K562 (cell line): ENCODE measurements around the gene SFI1. TPM values are rescaled to one million over a fixed set of nuclear protein-coding genes. Genes with fewer than 3 reads are reported as not detected.
A peak's percentile ranks its signal among the peaks of the same experiment; 100 is the strongest.

Source experiments
- ATAC-seq: fragments of 200-7000 bp; cut with Tn5 transposase; 3 replicates; pipeline ENCODE4 v1.9.1; 2020; ENCODE audit warnings: moderate library complexity
- BruUV-seq: library from RNA; stranded (reverse); fragments of 400-500 nt; replicated peaks from 2 replicates; lab custom pipeline; 2021; lab: Mats Ljungman, UMichigan
- CTCF ChIA-PET: fragments of 300-600 bp; formaldehyde crosslinking; extraction: SDS; loops from one replicate; lab custom pipeline; 2021; ENCODE audit warnings: low intra/inter-chr PET ratio; lab: Yijun Ruan, JAX
- POLR2A ChIA-PET: fragments of 300-600, 350-650 bp; sonication (Branson Sonifier 250); formaldehyde crosslinking; extraction: SDS; loops from one replicate; lab custom pipeline; 2021; ENCODE audit warnings: antibody characterized with exemption, inconsistent platforms; lab: Yijun Ruan, JAX
- DNase-seq, 4 experiments: peaks; one replicate each; pipeline versions ENCODE4 v3.0.0 to v3.0.0-alpha.2; 2011 to 2018; ENCODE audit warnings: low spot score in 3 of 4, mixed read lengths in 3 of 4; ENCODE audit errors: extremely low read depth in 1 of 4
- FAIRE-seq: peaks from 2 replicates; lab custom pipeline; 2011; peaks lifted over from hg19 to GRCh38; lab: Jason Lieb, UNC
- H2AFZ ChIP-seq: 2 replicates; pipeline ENCODE4 v1.6.0; 2011; ENCODE audit warnings: low read depth, low read length, control low read depth, inconsistent platforms
- H3K27ac ChIP-seq: fragments of 200-600 bp; 3 replicates; pipeline ENCODE4 v1.8.0; 2011; ENCODE audit warnings: low read depth, mild to moderate bottlenecking, control low read depth, inconsistent platforms, low read length, moderate library complexity, mixed read lengths; ENCODE audit errors: extremely low read depth
- H3K27me3 ChIP-seq, 2 experiments: fragments of 300-600 bp in 1 of 2; 2 replicates in 1 of 2; 3 replicates in 1 of 2; pipeline versions ENCODE4 v1.6.0 to v1.8.0; 2011; ENCODE audit warnings: inconsistent platforms in 2 of 2, low read length in 2 of 2, mild to moderate bottlenecking in 1 of 2, mixed read lengths in 1 of 2, moderate library complexity in 1 of 2; ENCODE audit not compliant: control insufficient read depth in 2 of 2, insufficient read depth in 2 of 2
- H3K36me3 ChIP-seq: fragments of 300-600 bp; 3 replicates; pipeline ENCODE4 v1.8.0; 2011; ENCODE audit warnings: mild to moderate bottlenecking, low read length, inconsistent platforms; ENCODE audit not compliant: control insufficient read depth, insufficient read depth
- H3K4me1 ChIP-seq, 2 experiments: fragments of 200-600 bp in 1 of 2; replicated peaks in 1 of 2; 2 replicates in 1 of 2; 3 replicates in 1 of 2; pipeline versions ENCODE4 v1.5.1 to v1.8.0; 2011; ENCODE audit warnings: inconsistent platforms in 2 of 2, low read length in 2 of 2, mild to moderate bottlenecking in 1 of 2, mixed read lengths in 1 of 2, moderate library complexity in 1 of 2; ENCODE audit not compliant: control insufficient read depth in 2 of 2, insufficient read depth in 2 of 2
- H3K4me2 ChIP-seq: 2 replicates; pipeline ENCODE4 v1.6.1; 2011; ENCODE audit warnings: low read length, control low read depth, inconsistent platforms, mixed read lengths; ENCODE audit not compliant: insufficient read depth
- H3K4me3 ChIP-seq: fragments of 200-600 bp; sonication (generic), shearing (Covaris generic); 2 replicates; pipeline ENCODE4 v1.5.1; 2016; ENCODE audit warnings: control low read depth, inconsistent platforms
- H3K79me2 ChIP-seq: fragments of 200-600 bp; 3 replicates; pipeline ENCODE4 v1.8.0; 2011; ENCODE audit warnings: low read length, inconsistent platforms; ENCODE audit not compliant: control insufficient read depth, insufficient read depth
- H3K9ac ChIP-seq, 2 experiments: 2 replicates each; pipeline versions ENCODE4 v1.6.0 to v1.6.1; 2011; ENCODE audit warnings: low read depth in 2 of 2, low read length in 2 of 2, control low read depth in 1 of 2, inconsistent platforms in 1 of 2, mild to moderate bottlenecking in 1 of 2, mixed read lengths in 1 of 2; ENCODE audit not compliant: insufficient read depth in 1 of 2
- H3K9me1 ChIP-seq: one replicate; pipeline ENCODE4 v1.6.0; 2011; ENCODE audit warnings: inconsistent platforms, mild to moderate bottlenecking, low read length, moderate library complexity; ENCODE audit not compliant: control insufficient read depth, insufficient read depth
- H3K9me3 ChIP-seq: replicated peaks from 2 replicates; pipeline ENCODE4 v1.5.1; 2011; ENCODE audit warnings: low read depth, low read length, inconsistent platforms; ENCODE audit not compliant: control insufficient read depth, insufficient read depth
- H4K20me1 ChIP-seq: replicated peaks from 2 replicates; pipeline ENCODE4 v1.6.1; 2011; ENCODE audit warnings: low read length, inconsistent platforms, mixed read lengths; ENCODE audit not compliant: control insufficient read depth, insufficient read depth
- ARID1B ChIP-seq: fragments of 450-650 bp; IDR thresholded peaks from 2 replicates; pipeline ENCODE4 v1.6.1; 2016; ENCODE audit warnings: antibody characterized with exemption, mild to moderate bottlenecking, inconsistent platforms
- BCOR ChIP-seq: fragments of 450-650 bp; IDR thresholded peaks from 2 replicates; pipeline ENCODE4 v1.6.1; 2016
- ESRRA ChIP-seq: fragments of 450-650 bp; IDR thresholded peaks from 2 replicates; pipeline ENCODE4 v1.6.1; 2014; ENCODE audit warnings: low read depth, mild to moderate bottlenecking, moderate library complexity, borderline replicate concordance
- KLF16 ChIP-seq: IDR thresholded peaks from 2 replicates; pipeline ENCODE4 v1.6.1; 2016; ENCODE audit warnings: antibody characterized with exemption
- MAFG ChIP-seq: fragments of 450-650 bp; conservative IDR thresholded peaks from 2 replicates; pipeline ENCODE4 v1.6.1; 2016; ENCODE audit warnings: missing genetic modification characterization, missing compliant biosample characterization
- POLR2AphosphoS2 ChIP-seq: IDR thresholded peaks from 2 replicates; pipeline ENCODE4 v1.6.1; 2012; ENCODE audit warnings: low read length, improper control_type of control experiment
- POLR2H ChIP-seq: IDR thresholded peaks from 2 replicates; pipeline ENCODE4 v1.6.1; 2016; ENCODE audit warnings: missing genetic modification characterization, low read depth, mild to moderate bottlenecking, control low read depth, missing compliant biosample characterization, moderate library complexity
- RB1 ChIP-seq: fragments of 450-650 bp; IDR thresholded peaks from 2 replicates; pipeline ENCODE4 v1.6.1; 2017; ENCODE audit warnings: low read depth, mild to moderate bottlenecking
- RBM15 ChIP-seq: fragments of 200-400 bp; formaldehyde crosslinking; IDR thresholded peaks from 2 replicates; pipeline ENCODE4 v1.6.1; 2018; ENCODE audit warnings: mild to moderate bottlenecking, low read length, moderate library complexity; ENCODE audit not compliant: insufficient read depth
- RBM25 ChIP-seq: fragments of 200-400 bp; formaldehyde crosslinking; IDR thresholded peaks from 2 replicates; pipeline ENCODE4 v1.6.1; 2018; ENCODE audit warnings: low read length, low read depth, moderate library complexity; ENCODE audit not compliant: severe bottlenecking
- U2AF2 ChIP-seq: fragments of 200-400 bp; formaldehyde crosslinking; optimal IDR thresholded peaks from 2 replicates; pipeline ENCODE3; 2017; ENCODE audit warnings: low read depth, mild to moderate bottlenecking, low read length
- ZBTB1 ChIP-seq: sonication (generic); formaldehyde crosslinking; IDR thresholded peaks from 2 replicates; pipeline ENCODE4 v1.8.1; 2023; ENCODE audit warnings: missing genetic modification reagents, low read depth, mild to moderate bottlenecking, borderline replicate concordance
- ZEB2 ChIP-seq: fragments of 450-650 bp; IDR thresholded peaks from 2 replicates; pipeline ENCODE4 v1.6.1; 2016
- ZFX ChIP-seq: sonication (generic); formaldehyde crosslinking; IDR thresholded peaks from 2 replicates; pipeline ENCODE4 v1.8.0; 2022; ENCODE audit warnings: mild to moderate bottlenecking, missing genetic modification reagents, moderate library complexity
- ZNF644 ChIP-seq: fragments of 200-800 bp; sonication (Bioruptor generic); IDR thresholded peaks from 2 replicates; pipeline ENCODE4 v1.6.1; 2016; ENCODE audit warnings: low read depth, missing genetic modification characterization, missing compliant biosample characterization
- WGBS: fragments of 100-300 bp; shearing (Covaris generic); methylation state at CpG from one replicate; pipeline ENCODE4 v1.1.6; 2016; ENCODE audit warnings: low coverage, mixed read lengths; ENCODE audit not compliant: insufficient coverage; ENCODE audit errors: missing lambda C conversion rate; 5-methylcytosine and 5-hydroxymethylcytosine counted together
- in situ Hi-C: fragments of 300-500 bp; cut with MboI; formaldehyde crosslinking; loops from 4 replicates; pipeline ENCODE4 v1.15.0; 2018; ENCODE audit warnings: inconsistent platforms, mixed read lengths
- intact Hi-C: fragments of 100-400 bp; cut with micrococcal nuclease; formaldehyde crosslinking; loops from 2 replicates; pipeline ENCODE4 v1.14.2; 2022
- polyA plus RNA-seq, 8 experiments: library from polyadenylated mRNA; depleted of rRNA in 4 of 8; stranded (reverse) in 5 of 8; unstranded in 3 of 8; fragments of >200 nt; fragmentation: Nextera tagmentation in 2 of 8; fragmentation: Illumina TruSeq in 1 of 8; extraction: Ambion mirVana in 2 of 8; extraction: Trizol in 1 of 8; gene quantifications; 2 replicates each; pipeline versions ENCODE4 v1.2.1 to v1.2.3, GENCODE V29; 2011 to 2014; ENCODE audit warnings: inconsistent platforms in 1 of 8, missing spikeins in 1 of 8
- total RNA-seq, 7 experiments: library from RNA; depleted of rRNA in 6 of 7; stranded (reverse); fragments of >200 nt in 6 of 7; fragmentation: Illumina TruSeq in 2 of 7; extraction: Trizol in 2 of 7; gene quantifications; 2 replicates each; pipeline versions ENCODE4 v1.2.1 to v1.2.3, GENCODE V29; 2011 to 2021; ENCODE audit warnings: low replicate concordance in 1 of 7
- TF ChIP-seq, protein P1 (sequence below): fragments of 450-650 bp; formaldehyde crosslinking; IDR thresholded peaks from 2 replicates; pipeline ENCODE4 v1.4.0; 2022; ENCODE audit warnings: missing genetic modification characterization
- TF ChIP-seq, protein P2 (sequence below), 2 experiments: fragments of 450-650 bp in 1 of 2; sonication (generic) in 1 of 2; formaldehyde crosslinking in 1 of 2; IDR thresholded peaks in 1 of 2; conservative IDR thresholded peaks in 1 of 2; 2 replicates each; pipeline versions ENCODE4 v1.6.1 to v1.8.1; 2016 to 2023; ENCODE audit warnings: mild to moderate bottlenecking in 2 of 2, moderate library complexity in 2 of 2, inconsistent platforms in 1 of 2, missing genetic modification reagents in 1 of 2

Gene SFI1
- total and polyA plus RNA-seq, 9 of the 15 experiments (the other 6 are each of a cell fraction or from before 2014, with no cell fraction given) = 3.0 to 25.6 (median 14.1) TPM

DNA sequence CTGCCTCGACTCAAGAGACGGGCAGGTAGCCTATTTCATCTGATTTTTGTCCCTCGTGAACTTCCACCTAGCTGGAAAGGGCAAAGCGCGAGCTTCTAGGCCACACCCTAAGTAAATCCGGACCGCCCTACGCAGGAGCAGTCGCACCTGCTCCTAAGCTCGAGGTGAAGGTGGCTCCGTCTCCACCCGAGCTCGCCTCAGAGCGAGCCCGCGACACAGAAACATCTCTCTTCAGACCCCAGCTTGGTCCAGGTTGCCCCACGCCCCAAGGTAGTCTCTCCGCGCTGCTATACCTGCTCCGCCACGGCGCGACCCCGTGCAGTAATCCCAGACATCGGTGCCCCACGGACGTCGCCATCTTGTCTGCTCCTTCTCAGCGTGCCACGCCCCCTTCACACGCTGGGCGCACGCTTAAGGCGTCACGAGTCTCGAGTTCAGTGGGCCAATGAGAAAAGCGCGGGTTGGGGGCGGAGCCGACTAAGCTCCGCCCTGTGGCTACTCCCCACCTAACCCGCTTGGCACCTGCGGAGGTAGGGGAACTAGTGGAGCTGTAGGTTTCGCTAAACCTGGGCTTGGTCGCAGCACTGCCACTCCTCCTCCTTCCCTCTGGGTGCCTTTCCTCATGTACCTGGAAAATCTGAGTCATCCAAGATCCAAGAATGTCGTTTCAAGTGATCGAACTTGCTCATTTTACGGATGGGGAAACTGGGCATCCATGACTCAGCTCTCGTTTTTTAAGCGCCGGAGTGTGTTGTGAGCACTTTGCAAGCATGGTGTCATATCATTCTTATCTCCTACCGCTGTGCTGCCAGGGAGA lies 165.7 kb downstream of the SFI1 start, which contains the start of gene PISD (continued):
- no peak for TF ChIP-seq U2AF2
- TF ChIP-seq RBM15 = no peak
- no peak for TF ChIP-seq KLF16
- TF ChIP-seq, protein P1, sequence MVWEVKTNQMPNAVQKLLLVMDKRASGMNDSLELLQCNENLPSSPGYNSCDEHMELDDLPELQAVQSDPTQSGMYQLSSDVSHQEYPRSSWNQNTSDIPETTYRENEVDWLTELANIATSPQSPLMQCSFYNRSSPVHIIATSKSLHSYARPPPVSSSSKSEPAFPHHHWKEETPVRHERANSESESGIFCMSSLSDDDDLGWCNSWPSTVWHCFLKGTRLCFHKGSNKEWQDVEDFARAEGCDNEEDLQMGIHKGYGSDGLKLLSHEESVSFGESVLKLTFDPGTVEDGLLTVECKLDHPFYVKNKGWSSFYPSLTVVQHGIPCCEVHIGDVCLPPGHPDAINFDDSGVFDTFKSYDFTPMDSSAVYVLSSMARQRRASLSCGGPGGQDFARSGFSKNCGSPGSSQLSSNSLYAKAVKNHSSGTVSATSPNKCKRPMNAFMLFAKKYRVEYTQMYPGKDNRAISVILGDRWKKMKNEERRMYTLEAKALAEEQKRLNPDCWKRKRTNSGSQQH (CRISPR knock-in tag) = no peak
- peak; percentile 8; the same call in 1 of the 2 replicates for TF ChIP-seq RB1
- TF ChIP-seq ZBTB1 = no peak
- TF ChIP-seq POLR2H (tag) = 0 out of 2 replicates have a peak, but pooled peaks have one; percentile 19

DNA sequence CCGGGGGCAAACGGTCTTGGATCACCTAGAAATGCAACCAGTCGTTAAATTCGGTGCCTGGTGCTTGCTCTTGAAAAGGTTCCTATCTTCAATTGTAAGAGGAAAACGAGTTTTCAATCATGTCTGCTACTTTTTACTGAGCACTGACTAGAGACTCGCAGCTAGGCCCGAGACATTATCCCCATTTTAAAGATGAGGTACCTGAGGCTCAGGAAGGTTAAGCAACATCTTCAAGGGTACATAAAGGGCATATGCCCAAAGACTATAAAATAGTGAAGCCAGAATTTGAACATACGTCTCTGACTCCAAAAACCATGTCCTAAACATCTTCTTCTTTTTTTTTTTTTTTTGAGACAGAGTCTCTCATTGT lies 166.3 kb downstream of the SFI1 start:
- no peaks in the 10 kb centered on the region for H3K9me1 ChIP-seq
- TSS peak; percentile 98 for BruUV-seq
- 14% methylated on average over 6 of the region's 8 CpGs for WGBS
- ATAC-seq (no peak), DNase-seq (no peak), FAIRE-seq (peak; percentile 49)
- H2AFZ ChIP-seq = peak overlapping the region; percentile 95
- in situ Hi-C loops (no loop called here), intact Hi-C loops (loop anchor here (10.0 kb wide), 2 partner anchors 92 to 212 kb away; partner anchors contain the start of genes DEPDC5 and PRR14L)
- H3K4me1 ChIP-seq = peaks cover 5% of the 10 kb centered on the region in 2 experiments; a peak in 4 of 5 replicates
- TF ChIP-seq ARID1B = peak; percentile 1; the same call in 1 of the 2 replicates
- TF ChIP-seq ZNF644 (tag) = no peak
- TF ChIP-seq RBM25 = peak; percentile 24
- TF ChIP-seq, protein P2, sequence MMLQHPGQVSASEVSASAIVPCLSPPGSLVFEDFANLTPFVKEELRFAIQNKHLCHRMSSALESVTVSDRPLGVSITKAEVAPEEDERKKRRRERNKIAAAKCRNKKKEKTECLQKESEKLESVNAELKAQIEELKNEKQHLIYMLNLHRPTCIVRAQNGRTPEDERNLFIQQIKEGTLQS (IDR thresholded peaks at IDR 0.05) = 0 out of 2 replicates have a peak, but pooled peaks have one; percentile 1
- TF ChIP-seq, protein P2 (CRISPR knock-in tag; conservative IDR thresholded peaks at IDR 0.05) = no peak
- TF ChIP-seq MAFG = 0 out of 2 replicates have a peak, but pooled peaks have one; percentile 1
- TF ChIP-seq ZFX (CRISPR knock-in tag) = peak; percentile 39
- peak; percentile 56; the same call in 1 of the 2 replicates for TF ChIP-seq BCOR
- no peak for TF ChIP-seq POLR2AphosphoS2
- TF ChIP-seq ESRRA = peak; percentile 49
- TF ChIP-seq ZEB2 = no peak
- H3K4me2 ChIP-seq = peak overlapping the region; percentile 96
- CTCF ChIA-PET = no interaction called here
- H3K27me3 ChIP-seq = no peaks in the 10 kb centered on the region
- no peaks in the 10 kb centered on the region for H4K20me1 ChIP-seq
- H3K36me3 ChIP-seq = no peaks in the 10 kb centered on the region
- peaks cover 41% of the 10 kb centered on the region for H3K79me2 ChIP-seq
- peak overlapping the region; percentile 94 for H3K4me3 ChIP-seq
- H3K9me3 ChIP-seq = no peaks in the 10 kb centered on the region
- POLR2A ChIA-PET = interaction anchor here (0.8 to 2.2 kb wide), 6 partner anchors 9 to 431 kb away, joined by 3 to 14 read pairs (median 4); no protein-coding TSS in a partner anchor
- H3K9ac ChIP-seq = peak overlapping the region; percentile 68 to 97; a peak in 3 of 4 replicates
- H3K27ac ChIP-seq = peak overlapping the region; percentile 78
